ENCODE measurements around the gene CAPN7. TPM values are rescaled to one million over a fixed set of nuclear protein-coding genes. Genes with fewer than 3 reads are reported as not detected.

Gene CAPN7
- total RNA-seq, 1 experiment from 2014 or later: 27.7 TPM

DNA sequence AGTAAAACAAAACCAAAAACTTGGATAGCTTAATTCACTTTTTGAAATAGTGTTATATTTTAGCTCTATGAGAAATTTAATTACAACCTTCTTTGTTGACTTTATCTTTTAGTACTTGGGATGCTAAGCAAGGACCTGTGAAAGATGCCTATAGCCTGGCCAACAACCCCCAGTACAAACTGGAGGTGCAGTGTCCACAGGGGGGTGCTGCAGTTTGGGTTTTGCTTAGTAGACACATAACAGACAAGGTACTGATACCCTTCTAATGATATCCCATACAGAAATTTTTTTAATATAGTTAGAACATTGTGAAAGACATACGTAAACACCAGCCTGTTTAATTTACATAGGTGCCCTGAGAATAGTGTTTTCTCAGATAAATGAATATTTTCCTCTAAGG, 35.3 kb downstream of the CAPN7 start:
- no peaks in the 10 kb centered on the region for H3K9me2 ChIP-seq (ENCODE audit: insufficient read depth)
- no TSS peak for BruUV-seq (replicated peaks)
- H4K20me1 ChIP-seq (ENCODE audit: insufficient read depth): no peaks in the 10 kb centered on the region
- ChIA-PET RAD21 (ENCODE audit: low non-redundant PET in 1 of 2, low total read pairs in 2 of 2, uncharacterized antibody in 2 of 2, unreplicated experiment in 2 of 2) (no interaction called here), CTCF (no interaction called here), POLR2A (no interaction called here)
- DNase-seq (ENCODE audit: low read depth, low spot score) (peak; percentile 13), ATAC-seq (peak; percentile 81)
- intact Hi-C loops (cut with micrococcal nuclease): no loop called here
- H3K9me3 ChIP-seq (ENCODE audit: control insufficient read depth in 1 of 2, insufficient read depth in 1 of 2, low read depth in 1 of 2, low read length in 2 of 2): no peaks in the 10 kb centered on the region
- no peaks in the 10 kb centered on the region for H3K4me1 ChIP-seq (ENCODE audit: control insufficient read depth in 1 of 2, insufficient read depth in 2 of 2, low read length in 2 of 2)
- no peak overlapping the region for H3K4me3 ChIP-seq (replicated peaks in 1 of 2; ENCODE audit: low read depth in 1 of 2, low read length in 2 of 2)
- H3K4me2 ChIP-seq (ENCODE audit: low read length): no peak overlapping the region
- H3K36me3 ChIP-seq (ENCODE audit: control insufficient read depth in 1 of 2, insufficient read depth in 2 of 2, low read length in 2 of 2): peaks cover 21 to 33% of the 10 kb centered on the region in 2 experiments; a peak in 3 of 4 replicates
- no peak overlapping the region for H3K27ac ChIP-seq (ENCODE audit: low read depth, low read length)
- TF ChIP-seq, protein P1, sequence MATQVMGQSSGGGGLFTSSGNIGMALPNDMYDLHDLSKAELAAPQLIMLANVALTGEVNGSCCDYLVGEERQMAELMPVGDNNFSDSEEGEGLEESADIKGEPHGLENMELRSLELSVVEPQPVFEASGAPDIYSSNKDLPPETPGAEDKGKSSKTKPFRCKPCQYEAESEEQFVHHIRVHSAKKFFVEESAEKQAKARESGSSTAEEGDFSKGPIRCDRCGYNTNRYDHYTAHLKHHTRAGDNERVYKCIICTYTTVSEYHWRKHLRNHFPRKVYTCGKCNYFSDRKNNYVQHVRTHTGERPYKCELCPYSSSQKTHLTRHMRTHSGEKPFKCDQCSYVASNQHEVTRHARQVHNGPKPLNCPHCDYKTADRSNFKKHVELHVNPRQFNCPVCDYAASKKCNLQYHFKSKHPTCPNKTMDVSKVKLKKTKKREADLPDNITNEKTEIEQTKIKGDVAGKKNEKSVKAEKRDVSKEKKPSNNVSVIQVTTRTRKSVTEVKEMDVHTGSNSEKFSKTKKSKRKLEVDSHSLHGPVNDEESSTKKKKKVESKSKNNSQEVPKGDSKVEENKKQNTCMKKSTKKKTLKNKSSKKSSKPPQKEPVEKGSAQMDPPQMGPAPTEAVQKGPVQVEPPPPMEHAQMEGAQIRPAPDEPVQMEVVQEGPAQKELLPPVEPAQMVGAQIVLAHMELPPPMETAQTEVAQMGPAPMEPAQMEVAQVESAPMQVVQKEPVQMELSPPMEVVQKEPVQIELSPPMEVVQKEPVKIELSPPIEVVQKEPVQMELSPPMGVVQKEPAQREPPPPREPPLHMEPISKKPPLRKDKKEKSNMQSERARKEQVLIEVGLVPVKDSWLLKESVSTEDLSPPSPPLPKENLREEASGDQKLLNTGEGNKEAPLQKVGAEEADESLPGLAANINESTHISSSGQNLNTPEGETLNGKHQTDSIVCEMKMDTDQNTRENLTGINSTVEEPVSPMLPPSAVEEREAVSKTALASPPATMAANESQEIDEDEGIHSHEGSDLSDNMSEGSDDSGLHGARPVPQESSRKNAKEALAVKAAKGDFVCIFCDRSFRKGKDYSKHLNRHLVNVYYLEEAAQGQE (IDR thresholded peaks at IDR 0.05; ENCODE audit: low read depth): no peak
- TF ChIP-seq, protein P2, sequence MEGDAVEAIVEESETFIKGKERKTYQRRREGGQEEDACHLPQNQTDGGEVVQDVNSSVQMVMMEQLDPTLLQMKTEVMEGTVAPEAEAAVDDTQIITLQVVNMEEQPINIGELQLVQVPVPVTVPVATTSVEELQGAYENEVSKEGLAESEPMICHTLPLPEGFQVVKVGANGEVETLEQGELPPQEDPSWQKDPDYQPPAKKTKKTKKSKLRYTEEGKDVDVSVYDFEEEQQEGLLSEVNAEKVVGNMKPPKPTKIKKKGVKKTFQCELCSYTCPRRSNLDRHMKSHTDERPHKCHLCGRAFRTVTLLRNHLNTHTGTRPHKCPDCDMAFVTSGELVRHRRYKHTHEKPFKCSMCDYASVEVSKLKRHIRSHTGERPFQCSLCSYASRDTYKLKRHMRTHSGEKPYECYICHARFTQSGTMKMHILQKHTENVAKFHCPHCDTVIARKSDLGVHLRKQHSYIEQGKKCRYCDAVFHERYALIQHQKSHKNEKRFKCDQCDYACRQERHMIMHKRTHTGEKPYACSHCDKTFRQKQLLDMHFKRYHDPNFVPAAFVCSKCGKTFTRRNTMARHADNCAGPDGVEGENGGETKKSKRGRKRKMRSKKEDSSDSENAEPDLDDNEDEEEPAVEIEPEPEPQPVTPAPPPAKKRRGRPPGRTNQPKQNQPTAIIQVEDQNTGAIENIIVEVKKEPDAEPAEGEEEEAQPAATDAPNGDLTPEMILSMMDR (IDR thresholded peaks at IDR 0.05 in 2 of 3, conservative IDR thresholded peaks at IDR 0.05 in 1 of 3; ENCODE audit: borderline replicate concordance in 1 of 3, insufficient read depth in 1 of 3, low read depth in 2 of 3, low read length in 2 of 3): peak; percentile 39 to 53 (median 46); a peak in 5 of 6 replicates
- TF ChIP-seq EZH2 (IDR thresholded peaks at IDR 0.05) (no peak), SP1 (IDR thresholded peaks at IDR 0.05; ENCODE audit: low read depth) (no peak), YY1 (IDR thresholded peaks at IDR 0.05; ENCODE audit: extremely low read depth, insufficient replicate concordance, low read depth, low read length) (no peak), ZNF274 (IDR thresholded peaks at IDR 0.05; ENCODE audit: low read depth, low read length) (no peak), RAD21 (IDR thresholded peaks at IDR 0.05; ENCODE audit: low read depth) (peak; percentile 48)
- H2AFZ ChIP-seq (ENCODE audit: low read depth, low read length, poor library complexity, severe bottlenecking): no peak overlapping the region
- no peaks in the 10 kb centered on the region for H3K27me3 ChIP-seq (ENCODE audit: insufficient read depth, low read length)
- no peaks in the 10 kb centered on the region for H3K79me2 ChIP-seq (ENCODE audit: insufficient read depth, low read length)
- no peak overlapping the region for H3K9ac ChIP-seq (ENCODE audit: low read length)
